Endothelial cell of hepatic sinusoid (primary cell): ENCODE data around the gene STX18.

ENCODE experiments used
- in situ Hi-C: cut with HindIII; loops from 2 replicates; pipeline ENCODE4 v1.10.0; 2017; ENCODE audit warnings: low sequenced_read_pairs

The STX18 gene

GRCh38 chr4:4423706-4424498, 117.9 kb downstream of the STX18 start:
- in situ Hi-C loops = loop anchor here (5.0 kb wide), 1 partner anchor 42 kb away; no protein-coding TSS in a partner anchor

- in situ Hi-C loops = loop anchor here (5.0 kb wide), 1 partner anchor 41 kb away; no protein-coding TSS in a partner anchor
Measured at GRCh38 chr4:4422856-4423499, 118.9 kb downstream of the STX18 start.

GRCh38 chr4:4422117-4422516, 119.7 kb downstream of the STX18 start:
- in situ Hi-C loops = loop anchor here (5.0 kb wide), 1 partner anchor 40 kb away; no protein-coding TSS in a partner anchor

- in situ Hi-C loops = loop anchor here (5.0 kb wide), 1 partner anchor 39 kb away; no protein-coding TSS in a partner anchor
Measured at GRCh38 chr4:4421356-4421755, 120.5 kb downstream of the STX18 start.

GRCh38 chr4:4420421-4420820, 121.4 kb downstream of the STX18 start:
- in situ Hi-C loops = loop anchor here (5.0 kb wide), 1 partner anchor 38 kb away; no protein-coding TSS in a partner anchor

GRCh38 chr4:4419896-4420295, 122.0 kb downstream of the STX18 start:
- in situ Hi-C loops = loop anchor here (5.0 kb wide), 1 partner anchor 38 kb away; no protein-coding TSS in a partner anchor

GRCh38 chr4:4418676-4419390, 123.0 kb downstream of the STX18 start:
- in situ Hi-C loops = no loop called here

GRCh38 chr4:4417886-4418285, 124.0 kb downstream of the STX18 start:
- in situ Hi-C loops = no loop called here

GRCh38 chr4:4416981-4417380, 124.9 kb downstream of the STX18 start:
- in situ Hi-C loops = no loop called here

GRCh38 chr4:4415806-4416805, 125.7 kb downstream of the STX18 start:
- in situ Hi-C loops = no loop called here

- in situ Hi-C loops = no loop called here
Measured at GRCh38 chr4:4415107-4415805, 126.6 kb downstream of the STX18 start.

GRCh38 chr4:4413806-4414205, 128.0 kb downstream of the STX18 start:
- in situ Hi-C loops = no loop called here

GRCh38 chr4:4413373-4413725, 128.5 kb downstream of the STX18 start:
- in situ Hi-C loops = no loop called here

- in situ Hi-C loops = no loop called here
Measured at GRCh38 chr4:4412641-4413372, 129.0 kb downstream of the STX18 start.

GRCh38 chr4:4411906-4412305, 129.9 kb downstream of the STX18 start:
- in situ Hi-C loops = no loop called here

- in situ Hi-C loops = no loop called here
Measured at GRCh38 chr4:4410271-4410670, 131.6 kb downstream of the STX18 start.

- in situ Hi-C loops = no loop called here
Measured at GRCh38 chr4:4409416-4410115, 132.3 kb downstream of the STX18 start.

- in situ Hi-C loops = no loop called here
Measured at GRCh38 chr4:4408576-4409335, 133.1 kb downstream of the STX18 start.
